ENCODE data around the gene SAMHD1.
"Not testable (repeated sequence)": the region's sequence is repeated elsewhere in the genome, so short reads cannot be mapped to it uniquely, and the experiment has no call there.

SAMHD1 gene

DNA sequence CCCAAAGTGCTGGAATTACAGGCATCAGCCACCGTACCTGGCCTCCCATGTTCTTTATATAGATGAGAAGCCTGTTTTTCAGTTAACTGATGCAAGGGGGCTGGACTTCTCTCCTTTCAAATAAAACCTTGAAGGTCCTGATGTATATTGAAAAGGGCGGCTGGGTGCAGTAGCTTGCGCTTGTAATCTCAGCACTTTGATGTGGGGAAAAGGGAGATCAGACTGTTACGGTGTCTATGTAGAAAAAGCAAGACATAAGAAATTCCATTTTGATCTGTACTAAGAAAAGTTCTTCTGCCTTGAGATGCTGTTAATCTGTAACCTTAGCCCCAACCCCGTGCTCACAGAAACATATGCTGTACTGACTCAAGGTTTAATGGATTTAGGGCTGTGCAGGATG lies 16.1 kb upstream of the SAMHD1 start:
- DNase-seq (ENCODE audit: low spot score) = no peak
- TF ChIP-seq, protein P1, sequence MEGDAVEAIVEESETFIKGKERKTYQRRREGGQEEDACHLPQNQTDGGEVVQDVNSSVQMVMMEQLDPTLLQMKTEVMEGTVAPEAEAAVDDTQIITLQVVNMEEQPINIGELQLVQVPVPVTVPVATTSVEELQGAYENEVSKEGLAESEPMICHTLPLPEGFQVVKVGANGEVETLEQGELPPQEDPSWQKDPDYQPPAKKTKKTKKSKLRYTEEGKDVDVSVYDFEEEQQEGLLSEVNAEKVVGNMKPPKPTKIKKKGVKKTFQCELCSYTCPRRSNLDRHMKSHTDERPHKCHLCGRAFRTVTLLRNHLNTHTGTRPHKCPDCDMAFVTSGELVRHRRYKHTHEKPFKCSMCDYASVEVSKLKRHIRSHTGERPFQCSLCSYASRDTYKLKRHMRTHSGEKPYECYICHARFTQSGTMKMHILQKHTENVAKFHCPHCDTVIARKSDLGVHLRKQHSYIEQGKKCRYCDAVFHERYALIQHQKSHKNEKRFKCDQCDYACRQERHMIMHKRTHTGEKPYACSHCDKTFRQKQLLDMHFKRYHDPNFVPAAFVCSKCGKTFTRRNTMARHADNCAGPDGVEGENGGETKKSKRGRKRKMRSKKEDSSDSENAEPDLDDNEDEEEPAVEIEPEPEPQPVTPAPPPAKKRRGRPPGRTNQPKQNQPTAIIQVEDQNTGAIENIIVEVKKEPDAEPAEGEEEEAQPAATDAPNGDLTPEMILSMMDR (IDR thresholded peaks at IDR 0.05; ENCODE audit: extremely low read depth, missing control alignments) = no peak

DNA sequence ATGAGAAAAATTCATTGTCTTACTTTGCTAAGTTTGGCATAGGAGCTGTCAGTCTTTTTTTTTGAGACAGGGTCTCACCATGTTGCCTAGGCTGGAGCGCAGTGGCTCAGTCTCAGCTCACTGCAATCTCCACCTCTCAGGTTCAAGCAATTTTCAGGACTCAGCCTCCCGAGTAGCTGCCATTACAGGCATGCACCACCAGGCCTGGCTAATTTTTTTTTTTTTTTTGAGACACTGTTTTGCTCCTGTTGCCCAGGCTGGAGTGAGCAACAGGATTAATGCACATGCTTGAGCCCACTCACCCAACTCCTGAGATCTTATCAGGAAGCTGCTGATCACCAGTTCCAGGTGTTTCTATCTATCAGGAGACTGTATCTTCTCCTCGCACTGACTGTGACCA lies 15.5 kb upstream of the SAMHD1 start:
- not testable (repeated sequence) for DNase-seq (ENCODE audit: low spot score)

DNA sequence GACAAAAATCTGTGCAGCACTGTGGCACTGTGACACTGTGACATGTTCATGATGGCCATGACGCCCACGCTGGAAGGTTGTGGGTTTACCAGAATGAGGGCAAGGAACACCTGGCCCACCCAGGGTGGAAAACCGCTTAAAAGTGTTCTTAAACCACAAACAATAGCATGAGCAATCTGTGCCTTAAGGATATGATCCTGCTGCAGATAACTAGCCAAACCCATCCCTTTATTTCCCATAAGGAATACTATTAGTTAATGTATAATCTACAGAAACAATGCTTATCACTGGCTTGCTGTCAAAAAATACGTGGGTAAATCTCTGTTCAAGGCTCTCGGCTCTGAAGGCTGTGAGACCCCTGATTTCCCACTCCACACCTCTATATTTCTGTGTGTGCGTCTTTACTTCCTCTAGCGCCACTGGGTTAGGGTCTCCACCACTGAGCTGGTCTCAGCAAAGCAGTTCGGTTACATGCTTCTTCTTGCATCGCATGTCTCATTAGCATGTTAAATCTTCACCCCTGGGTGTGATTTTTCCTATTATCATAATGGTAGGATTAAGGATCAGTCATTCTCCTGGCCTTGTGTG lies 10.9 kb upstream of the SAMHD1 start:
- DNase-seq (ENCODE audit: low spot score) = not testable (repeated sequence)

DNA sequence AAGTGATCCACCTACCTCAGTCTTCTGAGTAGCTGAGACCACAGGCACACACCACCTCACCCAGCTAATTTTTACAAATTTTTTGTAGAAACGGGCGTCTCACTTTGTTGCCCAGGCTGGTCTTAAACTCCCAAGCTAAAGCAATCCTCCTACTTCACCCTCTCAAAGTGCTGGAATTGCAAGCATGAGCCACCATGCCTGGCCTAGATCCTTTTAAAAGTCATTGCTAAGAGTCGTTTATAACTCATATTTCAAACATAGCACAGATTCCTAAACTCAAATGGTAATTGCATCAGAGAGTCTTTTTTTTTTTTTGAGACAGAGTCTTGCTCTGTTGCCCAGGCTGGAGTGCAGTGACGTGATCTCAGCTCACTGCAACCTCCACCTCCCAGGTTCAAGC lies 7.7 kb upstream of the SAMHD1 start:
- TF ChIP-seq, protein P1 (IDR thresholded peaks at IDR 0.05; ENCODE audit: extremely low read depth, missing control alignments) = no peak
- DNase-seq (ENCODE audit: low spot score) = no peak

DNA sequence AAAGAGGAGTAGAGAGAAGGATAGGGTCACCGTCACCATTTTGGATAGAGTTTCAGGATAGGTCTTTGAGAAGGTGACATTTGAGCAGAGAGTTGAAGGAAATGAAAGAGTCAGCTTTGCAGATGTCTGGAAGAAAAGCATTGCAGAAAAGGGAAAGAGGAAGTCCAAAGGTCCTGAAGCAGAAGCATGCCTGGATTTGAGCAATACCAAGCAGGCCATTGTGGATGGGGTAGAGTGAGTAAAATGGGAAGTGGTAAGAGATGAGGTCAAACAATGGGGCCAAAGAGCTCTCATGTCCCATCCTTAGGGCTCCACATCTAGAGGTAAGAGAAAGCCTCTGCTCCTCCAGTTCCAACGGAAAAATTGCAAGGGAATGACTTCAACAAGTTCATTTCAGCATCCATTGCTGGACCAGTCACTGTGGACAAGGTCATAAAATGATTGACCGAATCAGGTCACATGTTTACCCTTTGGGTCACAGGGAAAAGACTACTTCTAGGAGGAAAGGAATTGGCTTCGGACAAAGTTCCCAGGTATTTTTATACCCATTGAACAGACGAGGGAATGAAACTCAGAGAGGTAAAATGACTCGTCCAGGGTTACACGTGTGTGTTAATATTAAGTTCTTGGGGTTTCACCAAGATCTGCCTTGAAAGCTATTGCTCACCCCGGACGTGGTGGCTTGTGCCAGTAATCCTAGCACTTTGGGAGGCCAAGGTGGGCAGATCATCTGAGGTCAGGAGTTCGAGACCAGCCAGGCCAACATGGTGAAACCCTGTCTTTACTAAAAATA lies 6.6 kb upstream of the SAMHD1 start:
- TF ChIP-seq, protein P1 (IDR thresholded peaks at IDR 0.05; ENCODE audit: extremely low read depth, missing control alignments) = no peak
- no peak for DNase-seq (ENCODE audit: low spot score)

DNA sequence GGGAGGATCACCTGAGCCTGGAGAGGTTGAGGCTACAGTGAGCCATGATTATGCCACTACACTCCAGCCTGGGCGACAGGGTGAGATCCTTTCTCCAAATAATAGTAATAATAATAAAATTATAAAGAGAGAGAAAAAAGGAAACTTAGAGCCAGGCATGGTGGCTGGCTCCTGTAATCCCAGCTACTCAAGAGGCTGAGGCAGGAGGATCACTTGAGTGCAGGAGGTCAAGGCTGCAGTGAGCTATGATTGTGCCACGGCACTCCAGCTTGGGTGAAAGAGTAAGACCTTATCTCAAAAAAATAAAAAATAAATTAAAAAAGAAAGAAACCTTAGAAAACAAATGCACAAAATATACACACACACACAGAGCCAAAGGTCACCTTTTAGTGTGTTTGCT lies 5.2 kb upstream of the SAMHD1 start:
- TF ChIP-seq, protein P1 (IDR thresholded peaks at IDR 0.05; ENCODE audit: extremely low read depth, missing control alignments) = no peak
- DNase-seq (ENCODE audit: low spot score) = no peak

DNA sequence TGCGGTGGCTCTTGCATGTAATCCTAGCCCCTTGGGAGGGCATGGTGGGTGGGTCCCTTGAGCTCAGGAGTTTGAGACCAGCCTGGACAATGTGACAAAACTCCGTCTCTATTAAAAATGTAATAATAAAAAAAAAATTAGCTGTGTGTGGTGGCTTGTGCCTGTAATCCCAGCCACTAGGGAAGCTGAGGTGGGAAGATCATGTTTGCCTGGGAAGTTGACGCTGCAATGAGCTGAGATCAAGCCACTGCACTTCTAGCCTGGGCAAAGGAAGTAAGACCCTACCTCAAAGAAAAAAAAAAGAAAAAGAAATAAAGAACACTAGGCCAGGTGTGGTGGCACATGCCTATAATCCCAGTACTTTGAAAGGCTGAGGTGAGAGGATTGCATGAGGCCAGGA lies 4.5 kb upstream of the SAMHD1 start:
- TF ChIP-seq, protein P1 (IDR thresholded peaks at IDR 0.05; ENCODE audit: extremely low read depth, missing control alignments) = no peak
- no peak for DNase-seq (ENCODE audit: low spot score)

DNA sequence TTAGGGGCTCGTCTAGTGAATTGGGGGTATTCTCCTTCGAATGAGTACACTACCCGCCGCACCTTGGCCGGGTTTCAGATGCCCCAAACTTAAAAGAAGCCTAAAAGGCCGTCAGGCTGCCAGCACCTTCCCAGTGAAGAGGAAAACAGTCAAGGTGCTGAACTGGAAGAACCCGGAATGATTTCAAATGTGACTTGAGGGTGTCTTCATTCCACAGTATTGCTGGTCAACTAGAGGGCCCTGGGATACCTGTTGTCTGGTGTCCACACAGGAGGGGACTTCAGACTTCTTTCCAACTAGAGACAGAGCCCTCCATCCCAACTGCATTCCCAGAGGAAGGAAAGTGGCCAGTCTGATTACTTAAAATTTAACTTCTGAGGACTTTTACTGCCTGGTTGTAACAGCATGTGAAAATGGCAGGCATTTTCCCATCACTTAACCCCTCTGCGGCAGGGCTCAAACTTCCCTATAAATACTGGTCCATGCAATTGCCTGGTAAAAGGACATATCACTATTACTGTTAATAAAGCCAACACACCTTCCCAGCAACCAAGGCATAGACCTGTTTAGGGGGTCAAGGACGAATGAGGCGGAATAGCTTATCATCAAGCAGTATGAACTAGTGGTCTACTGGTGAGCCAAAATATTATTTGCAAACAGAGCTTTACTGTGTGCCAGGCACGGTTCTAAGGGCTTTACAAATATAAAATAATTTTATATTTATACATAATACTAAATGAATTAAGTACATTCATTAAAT lies 651 bp upstream of the SAMHD1 start:
- TF ChIP-seq, protein P1 (IDR thresholded peaks at IDR 0.05; ENCODE audit: extremely low read depth, missing control alignments) = no peak
- no peak for DNase-seq (ENCODE audit: low spot score)

All from GM20000 (cell line).